ENCODE measurements around the gene HDAC4. TPM values are rescaled to one million over a fixed set of nuclear protein-coding genes. Genes with fewer than 3 reads are reported as not detected.

The HDAC4 gene
- total RNA-seq, 1 donor from 2014 or later = 6.8 TPM

- no peak for DNase-seq (ENCODE audit: low read depth, low spot score)
These were observed 90.3 kb downstream of the HDAC4 start for GRCh38 chr2:239310401-239311061.

- DNase-seq (ENCODE audit: low read depth, low spot score) = no peak
These were observed 91.2 kb downstream of the HDAC4 start for GRCh38 chr2:239309398-239310245.

GRCh38 chr2:239308661-239309397 is 92.0 kb downstream of the HDAC4 start:
- DNase-seq (ENCODE audit: low read depth, low spot score) = no peak

GRCh38 chr2:239307921-239308613 is 92.8 kb downstream of the HDAC4 start:
- no peak for DNase-seq (ENCODE audit: low read depth, low spot score)

DNA sequence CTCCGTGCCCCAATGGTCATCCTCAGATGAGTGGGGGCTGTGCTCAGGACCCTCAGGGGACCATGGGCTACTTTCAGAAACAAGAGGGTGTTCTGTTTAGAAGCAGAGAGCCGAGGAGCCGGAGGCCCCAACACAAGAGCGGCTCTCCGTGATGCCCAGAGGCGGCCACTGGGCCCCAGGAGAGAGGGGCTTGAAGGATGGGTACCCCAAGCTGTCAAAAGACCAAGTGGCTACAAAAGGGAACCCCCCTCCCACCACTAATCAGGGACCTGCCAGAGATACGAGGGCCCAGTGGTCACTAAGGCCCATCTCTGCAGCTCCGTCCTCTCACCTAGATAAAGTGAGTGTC is 93.6 kb downstream of the HDAC4 start:
- no peak for DNase-seq (ENCODE audit: low read depth, low spot score)

DNA sequence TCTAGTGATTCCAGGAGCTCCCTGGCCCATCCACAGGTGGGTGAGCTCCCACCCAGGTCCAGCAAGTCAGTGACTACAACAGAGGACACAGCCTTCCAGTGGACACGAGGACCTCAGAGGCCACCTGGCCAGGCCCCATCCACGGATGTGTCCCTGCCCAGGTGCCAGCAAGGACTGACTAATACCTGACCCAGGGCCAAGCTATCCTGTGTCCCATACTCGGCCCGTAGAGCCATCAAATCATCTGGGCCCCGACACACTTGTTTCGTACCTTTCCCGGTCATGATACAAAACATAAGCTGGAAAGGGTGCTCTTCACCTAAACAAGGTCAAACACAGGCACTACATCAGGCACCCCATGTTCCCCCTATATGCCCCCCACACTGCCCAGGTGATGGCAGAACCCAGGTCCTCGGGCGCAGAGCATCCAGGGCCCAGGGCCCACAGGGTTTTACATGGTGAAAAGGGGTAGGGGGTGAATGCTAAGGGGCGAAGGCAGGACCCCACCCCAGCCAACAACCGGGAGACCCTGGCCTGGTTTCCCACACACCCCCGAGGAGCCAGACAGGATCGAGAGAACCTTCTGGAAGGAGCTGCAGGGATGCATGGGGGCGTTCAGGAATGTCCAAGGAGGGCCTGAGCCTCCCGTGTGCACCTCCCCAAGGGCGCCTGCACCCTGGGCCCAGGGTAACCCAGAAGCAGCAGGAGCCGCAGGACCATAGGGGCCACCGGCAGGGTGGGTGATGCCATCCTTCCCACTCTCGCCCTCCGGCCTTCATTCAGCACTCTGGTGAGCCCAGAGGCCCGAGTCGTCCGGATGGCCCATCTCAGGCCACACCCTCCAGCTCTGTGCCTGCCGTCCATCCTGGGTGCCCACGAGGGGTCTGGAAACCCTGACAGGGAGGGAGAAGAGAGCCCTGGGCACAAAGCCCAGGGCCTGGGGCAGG is 94.3 kb downstream of the HDAC4 start:
- no peak for DNase-seq (ENCODE audit: low read depth, low spot score)

DNA sequence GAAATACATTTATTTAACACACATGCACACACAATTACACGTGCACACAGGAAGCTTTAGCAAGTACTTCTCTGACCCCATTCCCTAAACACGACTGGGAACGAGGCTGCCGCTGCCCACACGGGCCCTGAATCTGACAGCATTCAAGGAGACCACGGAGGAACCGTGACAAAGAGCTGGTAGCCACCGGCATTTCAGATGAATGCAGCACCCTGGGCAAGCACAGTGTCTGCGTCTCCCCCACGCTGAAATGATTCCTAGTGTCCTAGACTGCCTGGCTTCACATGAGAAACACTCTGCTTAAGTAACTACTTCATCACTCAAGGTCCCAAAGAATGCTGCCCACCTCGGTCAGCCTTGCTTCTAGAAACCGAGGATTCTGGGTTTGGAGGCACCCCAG is 95.0 kb downstream of the HDAC4 start:
- no peak for DNase-seq (ENCODE audit: low read depth, low spot score)

- DNase-seq (ENCODE audit: low read depth, low spot score) = no peak
These were observed 95.6 kb downstream of the HDAC4 start for GRCh38 chr2:239305222-239305575.

DNA sequence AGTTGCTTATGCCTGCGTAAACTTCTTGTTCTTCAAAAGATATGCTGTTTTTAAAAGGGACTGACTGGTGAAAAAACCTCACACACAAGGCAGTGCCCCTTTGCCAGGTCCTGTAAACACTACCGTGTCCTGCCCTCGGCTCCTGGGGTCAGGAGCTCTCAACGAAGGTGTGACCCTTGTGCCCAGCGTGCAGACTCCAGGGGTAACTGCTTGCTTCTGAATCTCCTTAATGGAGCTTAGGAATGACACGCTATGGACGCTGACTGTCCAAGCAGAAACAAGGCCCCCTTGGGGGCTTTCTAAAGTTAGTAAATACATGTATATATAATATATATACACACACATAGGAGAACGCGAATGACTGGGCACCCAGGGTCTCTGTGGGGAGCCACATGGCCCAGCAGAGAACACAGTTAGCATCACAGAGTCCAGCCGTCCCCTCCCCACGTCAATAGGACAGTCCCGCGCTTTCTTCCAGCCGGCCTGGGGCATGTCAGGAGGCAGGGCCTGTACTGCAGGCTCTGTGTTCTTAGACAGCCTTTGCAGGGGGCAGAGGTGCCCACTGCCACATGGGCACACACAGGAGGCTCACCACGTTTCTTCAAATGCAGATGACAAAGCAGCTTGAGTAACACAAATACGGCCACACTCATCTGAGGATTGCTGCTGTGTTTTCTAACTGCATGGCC is 96.1 kb downstream of the HDAC4 start:
- DNase-seq (ENCODE audit: low read depth, low spot score) = no peak

- DNase-seq (ENCODE audit: low read depth, low spot score) = no peak
These were observed 96.9 kb downstream of the HDAC4 start for GRCh38 chr2:239303711-239304532.

- no peak for DNase-seq (ENCODE audit: low read depth, low spot score)
These were observed 97.8 kb downstream of the HDAC4 start for GRCh38 chr2:239302808-239303557.

- no peak for DNase-seq (ENCODE audit: low read depth, low spot score)
These were observed 98.6 kb downstream of the HDAC4 start for GRCh38 chr2:239302083-239302807.

DNA sequence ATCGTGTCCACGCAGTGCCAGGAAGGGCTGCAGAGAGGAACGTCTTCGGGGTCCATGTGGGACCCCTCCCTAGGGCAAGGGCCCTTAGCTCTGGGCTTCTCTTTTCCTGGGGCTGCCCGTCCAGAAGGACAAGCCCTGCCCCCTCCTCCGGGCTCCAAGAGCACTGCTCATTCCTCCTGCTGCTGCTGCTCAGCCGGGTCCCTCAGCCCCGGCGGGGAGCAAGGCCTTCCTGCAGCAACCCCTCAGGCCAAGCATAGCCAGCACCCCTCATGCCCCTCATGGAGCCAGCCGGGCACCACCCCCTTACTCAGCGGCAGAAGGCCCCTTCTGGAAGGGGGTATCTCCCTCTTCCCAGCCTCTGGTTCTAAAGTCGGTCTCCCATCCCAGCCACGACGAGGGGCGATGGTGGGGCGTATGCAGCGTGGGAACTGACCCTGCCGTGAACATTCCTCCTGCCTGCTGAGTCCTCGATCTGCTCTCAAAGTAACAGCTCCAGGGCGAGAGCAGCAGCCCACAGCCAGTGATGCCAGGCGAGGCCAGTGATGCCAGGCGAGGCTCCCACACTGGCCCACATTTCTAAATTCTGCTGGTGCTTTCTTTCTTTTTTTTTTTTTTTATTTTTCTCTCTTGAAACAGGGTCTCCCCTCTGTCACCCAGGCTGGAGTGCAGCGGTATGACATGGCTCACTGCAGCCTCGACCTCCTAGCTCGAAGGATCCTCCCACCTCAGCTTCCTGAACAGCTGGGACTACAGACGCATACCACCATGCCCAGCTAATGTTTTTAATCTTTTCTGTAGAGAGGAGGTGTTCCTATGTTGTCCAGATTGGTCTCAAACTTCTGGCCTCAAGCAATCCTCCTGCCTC is 99.7 kb downstream of the HDAC4 start:
- no peak for DNase-seq (ENCODE audit: low read depth, low spot score)

DNA sequence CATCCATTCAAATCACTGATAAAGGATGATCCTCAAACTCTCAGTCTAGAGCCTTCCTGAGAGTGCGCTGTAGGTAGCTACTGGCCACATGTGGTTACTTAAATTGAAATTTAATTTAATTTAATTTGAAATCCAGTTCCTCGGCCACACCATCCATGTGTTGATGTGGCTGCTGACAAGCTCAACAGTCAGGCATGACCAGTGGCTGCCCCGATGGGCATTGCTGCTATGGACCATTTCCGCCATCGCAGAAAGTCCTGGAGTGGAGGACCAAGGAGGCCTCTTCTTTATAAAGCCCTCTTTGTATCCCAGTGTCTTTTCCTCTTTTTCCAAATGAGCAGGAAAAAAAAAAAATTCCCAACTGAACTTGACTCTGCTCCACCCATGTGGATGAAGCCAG is 100.6 kb downstream of the HDAC4 start:
- no peak for DNase-seq (ENCODE audit: low read depth, low spot score)

DNA sequence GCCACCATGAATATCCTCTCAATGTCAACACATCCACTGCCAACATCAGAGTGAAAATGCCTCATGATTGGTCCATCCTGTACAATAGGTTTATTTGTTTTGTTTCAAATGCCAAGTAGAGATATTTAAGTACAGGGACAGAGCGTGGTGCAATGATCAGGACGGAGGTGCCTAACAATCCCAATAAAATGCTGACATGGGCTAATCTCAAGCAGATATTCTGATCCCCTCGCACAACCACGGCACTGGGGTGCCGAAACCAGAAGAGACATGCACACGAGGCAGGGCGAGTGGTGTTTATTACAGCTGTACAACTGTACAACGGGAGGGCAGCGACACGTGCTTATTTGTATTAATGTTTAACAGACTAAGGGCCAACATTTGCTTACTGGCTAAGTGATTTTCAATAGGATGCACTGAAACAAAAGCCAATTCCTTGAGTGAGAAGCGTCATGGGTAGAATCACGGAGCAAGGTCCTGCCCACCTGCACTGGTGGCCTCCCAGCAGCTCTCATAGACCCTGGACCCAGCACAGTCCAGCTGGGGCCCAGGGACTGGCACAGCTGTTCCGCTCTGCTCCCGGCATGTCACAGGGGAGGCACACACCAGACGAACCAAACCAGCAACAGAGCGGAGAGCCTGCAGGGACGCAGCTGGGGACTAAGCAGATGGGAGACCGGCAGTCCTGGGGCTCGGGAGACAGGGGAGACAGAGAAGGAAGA is 101.4 kb downstream of the HDAC4 start:
- DNase-seq (ENCODE audit: low read depth, low spot score) = no peak

GRCh38 chr2:239298116-239298804 is 102.6 kb downstream of the HDAC4 start:
- no peak for DNase-seq (ENCODE audit: low read depth, low spot score)
